CD1c-positive myeloid dendritic cell (primary cell): ENCODE results near the gene MC2R.

ENCODE experiments used
- DNase-seq: peaks from one replicate; pipeline ENCODE4 v3.0.0-alpha.2; 2016; ENCODE audit errors: extremely low spot score

Gene MC2R

DNA sequence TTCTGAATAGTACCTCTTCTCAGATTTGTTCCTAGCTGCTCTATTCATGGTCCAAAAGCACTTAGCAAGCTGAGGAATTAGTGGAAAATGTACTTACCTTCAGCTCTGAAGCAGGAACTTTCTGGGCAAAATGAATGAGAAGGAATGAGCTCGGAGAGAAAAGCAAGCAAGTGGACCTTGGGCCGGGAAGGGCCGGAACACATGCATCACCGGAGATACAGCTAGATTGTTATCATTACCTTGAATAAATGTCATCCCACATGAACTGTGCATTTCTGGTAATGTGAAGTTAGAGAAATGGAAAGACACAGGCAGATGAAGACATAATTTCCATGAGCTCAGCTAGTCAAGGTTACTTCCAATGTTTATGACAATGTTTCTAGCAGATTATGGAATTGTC, at the start of gene MC2R:
Gene MC2R, minus strand, starts transcription at position 146 of the 400 bp plus-strand sequence. CDS start 30,018 bp downstream, outside the sequence.
- no peak for DNase-seq

DNA sequence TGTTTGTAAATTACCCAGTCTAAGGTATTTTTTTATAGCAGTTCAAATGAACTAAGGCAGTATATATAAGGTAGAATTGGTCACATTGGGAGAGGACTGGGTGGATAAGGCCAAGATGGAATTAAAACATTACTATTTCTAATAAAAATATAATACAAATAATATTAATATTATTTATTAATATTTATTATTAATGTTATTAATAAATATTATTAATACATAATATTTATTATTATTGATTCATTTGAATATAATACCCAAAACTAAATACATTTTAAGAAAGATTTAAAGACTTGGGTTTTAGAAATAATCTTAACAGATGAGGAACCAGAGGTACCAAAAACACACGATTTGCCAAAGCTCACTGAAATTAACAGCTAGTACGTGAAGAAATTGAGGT, 30.5 kb upstream of the MC2R start:
- DNase-seq: no peak

DNA sequence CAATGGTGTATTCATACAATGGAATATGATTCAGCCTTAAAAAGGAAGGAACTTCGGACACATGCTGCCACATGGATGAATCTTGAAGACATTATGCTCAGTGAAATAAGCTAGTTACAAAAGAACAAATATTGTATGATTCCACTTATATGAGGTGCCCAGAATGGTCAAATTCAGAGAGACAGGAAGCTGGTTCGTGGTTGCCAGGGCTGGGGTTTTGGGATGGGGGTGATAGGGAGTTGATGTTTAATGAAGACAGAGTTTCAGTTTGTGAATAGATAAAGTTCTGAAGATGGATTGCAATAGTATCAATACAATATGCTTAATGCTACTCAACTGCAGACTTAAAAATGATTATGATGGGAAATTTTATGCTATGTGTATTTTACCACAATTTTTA, 28.0 kb upstream of the MC2R start:
- no peak for DNase-seq

DNA sequence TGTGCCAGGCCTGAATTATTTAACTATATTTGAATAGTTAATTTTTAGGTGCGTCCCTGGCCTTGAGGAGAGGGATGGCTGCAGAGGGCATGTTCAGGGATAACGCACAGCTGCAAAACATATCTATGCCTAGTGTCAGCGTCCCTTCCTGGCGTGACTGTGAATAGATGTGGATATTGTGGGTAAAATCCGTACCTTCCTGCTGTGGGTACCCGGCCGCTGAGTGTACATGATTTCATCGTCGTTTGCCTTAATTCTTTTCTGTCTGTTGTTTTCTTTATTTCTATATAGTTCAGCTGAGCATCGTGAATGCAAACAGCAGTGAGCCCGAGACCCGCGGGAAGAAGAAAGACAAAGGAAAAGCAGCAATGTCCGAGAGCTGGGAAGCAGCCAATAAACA, 25.0 kb upstream of the MC2R start:
- DNase-seq: no peak

DNA sequence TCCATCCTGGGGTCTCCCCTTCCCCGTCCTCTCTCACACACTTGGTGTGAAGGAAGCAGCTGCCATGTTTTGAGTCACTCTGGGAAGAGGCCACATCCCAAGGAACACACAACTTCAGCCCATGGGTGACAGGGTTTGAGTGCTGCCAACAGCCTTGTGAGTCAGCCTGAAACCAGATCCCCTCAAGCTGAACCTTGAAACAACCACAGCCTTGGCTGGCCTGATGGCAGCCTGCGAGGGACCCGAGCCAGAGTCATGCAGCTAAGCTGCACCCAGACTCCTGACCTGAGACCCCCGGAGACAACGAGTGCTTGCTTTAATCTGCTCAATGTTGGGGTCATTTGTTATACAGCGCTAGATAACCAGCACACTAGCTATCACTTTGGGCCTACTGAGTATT, 19.3 kb upstream of the MC2R start:
- no peak for DNase-seq

DNA sequence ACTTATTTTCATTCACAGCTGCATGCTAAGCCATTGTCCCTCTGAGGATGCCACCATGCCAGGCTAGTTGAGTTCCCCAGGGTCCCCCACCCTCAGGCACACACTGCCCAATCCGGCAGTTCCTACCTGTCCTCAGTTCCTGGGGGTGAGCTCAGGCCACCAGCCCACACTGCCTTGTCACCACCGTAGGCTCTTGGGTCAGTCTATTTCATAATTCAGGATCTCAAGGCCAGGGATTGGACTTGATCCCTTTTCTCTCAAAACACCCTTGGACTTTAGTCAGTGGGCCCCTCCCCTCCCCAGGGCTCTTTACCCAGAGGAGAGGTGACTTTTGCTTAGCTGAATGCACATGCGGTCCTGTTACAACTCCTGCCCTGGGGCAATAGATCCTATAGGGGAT, 18.7 kb upstream of the MC2R start:
- DNase-seq: no peak

DNA sequence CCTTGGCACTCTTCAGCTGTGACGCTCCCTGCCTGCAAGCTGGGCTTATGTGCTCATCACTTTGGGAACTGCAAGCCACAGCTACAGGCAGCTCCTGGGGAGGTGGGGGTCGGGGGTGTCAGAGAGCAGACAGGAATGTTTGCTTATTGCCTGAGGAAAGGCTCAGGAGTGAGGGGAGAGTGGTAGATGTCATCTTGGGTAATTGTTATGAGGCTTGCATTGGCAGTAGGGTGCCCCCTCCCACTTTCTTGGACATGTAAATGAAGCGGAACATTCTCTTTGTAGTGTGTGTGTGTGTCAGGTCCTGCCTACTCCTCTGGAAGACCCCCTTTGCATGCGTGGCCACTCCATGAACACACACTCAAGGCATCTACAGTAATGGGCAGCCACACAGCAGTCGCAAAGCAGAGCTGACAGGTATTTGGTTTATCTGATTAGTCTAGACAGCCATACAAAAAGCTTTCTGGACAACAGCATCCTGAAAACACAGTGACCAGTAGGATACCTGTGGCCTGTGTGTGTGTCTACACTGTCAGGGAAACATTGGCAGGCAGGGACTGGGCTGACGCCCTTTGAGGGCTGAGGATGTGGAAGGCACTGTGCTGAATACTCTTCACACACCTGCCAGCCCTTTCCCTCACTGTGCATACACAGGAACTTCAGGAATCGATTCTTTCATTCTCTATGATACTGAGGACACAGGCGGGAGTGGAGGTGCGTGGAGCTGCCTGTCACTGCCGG, 17.1 kb upstream of the MC2R start:
- no peak for DNase-seq

DNA sequence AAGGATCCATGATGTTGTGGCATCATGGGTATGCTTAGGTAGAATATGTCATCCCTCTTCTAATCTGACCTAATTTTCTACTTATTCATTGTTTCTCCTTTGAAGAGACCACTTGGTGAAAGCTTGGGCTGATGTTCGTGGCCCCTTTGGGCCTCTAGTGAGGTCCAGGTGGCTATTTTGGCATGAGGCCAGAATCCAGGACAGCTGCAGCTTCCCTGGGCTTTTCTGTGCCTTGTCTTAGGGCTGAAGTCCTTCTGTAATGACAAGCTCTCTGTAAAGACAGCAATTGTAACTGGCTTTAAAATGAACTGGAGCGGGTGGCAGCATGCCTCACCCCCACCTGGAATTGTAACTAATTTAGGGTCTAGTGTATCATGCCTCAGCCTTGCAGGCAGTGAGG, 15.6 kb upstream of the MC2R start:
- no peak for DNase-seq

DNA sequence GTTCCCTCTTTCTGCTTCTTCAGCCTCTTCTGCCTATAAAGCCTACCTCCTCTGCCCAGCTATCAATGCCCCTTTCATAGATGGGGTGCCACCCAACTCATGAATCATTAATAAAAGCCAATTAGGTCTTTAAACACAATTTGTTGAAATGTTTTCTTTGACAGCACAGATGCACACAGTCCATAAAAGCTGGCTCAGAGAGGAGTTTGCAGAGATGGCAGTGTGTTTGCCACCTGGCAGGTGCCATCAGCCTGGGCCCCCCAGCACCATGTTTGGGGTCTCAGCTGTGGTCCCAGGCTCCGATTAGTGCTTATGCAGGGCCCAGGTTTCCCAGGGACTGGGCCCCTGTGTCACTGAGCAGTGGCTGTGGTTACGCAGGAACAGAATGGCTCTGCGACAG, 7.9 kb upstream of the MC2R start:
- DNase-seq: no peak

DNA sequence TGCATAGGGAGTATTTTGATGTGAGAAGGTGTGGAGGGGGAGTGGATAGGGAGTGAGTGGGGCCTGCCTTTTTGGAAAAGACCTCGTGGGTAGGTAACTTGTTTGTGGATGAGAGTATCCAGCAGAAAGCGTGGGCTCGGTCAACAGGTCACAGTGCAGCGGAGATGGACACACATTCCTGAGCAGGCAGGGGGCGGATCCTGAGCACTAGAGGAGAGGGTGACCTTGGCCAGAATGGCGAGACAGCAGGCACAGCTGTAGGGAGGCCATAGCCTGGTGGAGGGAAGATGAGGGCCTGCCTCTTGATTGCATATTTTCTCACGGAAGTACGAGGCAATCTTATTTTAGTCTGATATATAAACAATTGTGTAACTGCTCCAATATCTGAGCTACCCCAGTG, 3.6 kb upstream of the MC2R start:
- DNase-seq: no peak

DNA sequence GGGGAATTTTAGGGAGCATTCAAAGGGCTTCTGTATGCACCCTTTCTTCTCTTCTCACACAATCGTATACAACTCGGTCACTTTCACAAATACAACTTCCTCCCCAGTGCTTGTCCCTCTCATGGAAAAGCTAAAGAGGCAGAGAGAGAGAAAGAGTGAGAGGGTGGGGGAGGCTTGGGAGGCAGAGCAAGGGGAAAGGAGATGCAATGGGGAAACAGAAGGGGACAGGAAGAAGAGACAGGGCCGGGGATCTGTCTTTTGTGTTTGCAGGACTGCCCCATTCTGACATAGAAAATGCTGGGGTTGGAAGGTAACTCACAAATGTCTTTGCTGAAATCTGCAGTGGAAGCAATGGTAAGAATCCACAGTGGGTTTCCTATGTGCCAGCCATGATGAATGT, 2.1 kb upstream of the MC2R start:
- no peak for DNase-seq

DNA sequence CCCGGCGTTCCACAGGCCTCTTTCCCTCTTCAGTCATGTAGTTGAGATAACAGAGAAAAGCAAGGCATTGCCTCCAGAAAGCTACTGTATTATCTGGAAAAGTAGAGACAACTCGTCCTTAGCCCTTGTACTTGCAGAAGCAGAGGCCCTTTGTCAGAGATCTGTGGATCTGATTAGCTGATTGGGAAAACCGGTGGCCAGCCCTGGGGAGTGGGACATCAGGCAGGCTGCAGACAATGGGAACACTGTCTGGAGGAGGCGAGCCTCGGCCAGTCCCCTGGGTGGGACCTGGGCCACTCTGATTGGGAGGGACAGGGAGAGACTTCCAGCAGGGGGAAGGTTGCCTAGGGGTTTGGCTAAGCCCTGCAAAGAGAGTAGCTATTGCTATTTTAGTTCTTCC, 1.2 kb upstream of the MC2R start:
- no peak for DNase-seq

DNA sequence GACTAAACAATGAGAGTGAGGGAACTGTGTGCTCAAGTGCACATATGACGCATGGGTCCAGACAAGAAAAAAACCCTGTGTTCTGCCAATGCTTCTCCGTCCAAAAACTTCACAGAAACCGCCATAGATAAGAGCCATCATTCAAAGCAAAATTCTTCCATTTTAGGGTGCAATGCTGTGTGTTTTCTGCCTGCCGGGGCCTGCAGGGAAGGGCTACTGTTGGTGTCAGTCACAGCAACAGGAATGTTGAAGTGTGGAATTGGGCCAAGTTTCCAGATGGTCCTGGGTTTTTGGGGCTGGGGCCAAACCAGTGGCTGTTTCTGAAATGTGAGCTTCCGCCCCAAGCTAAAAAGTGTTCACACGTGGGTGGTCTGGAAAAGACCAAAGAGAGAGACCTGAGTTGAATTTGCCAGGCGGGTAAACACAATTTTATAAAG, 677 bp upstream of the MC2R start:
- DNase-seq: no peak

DNA sequence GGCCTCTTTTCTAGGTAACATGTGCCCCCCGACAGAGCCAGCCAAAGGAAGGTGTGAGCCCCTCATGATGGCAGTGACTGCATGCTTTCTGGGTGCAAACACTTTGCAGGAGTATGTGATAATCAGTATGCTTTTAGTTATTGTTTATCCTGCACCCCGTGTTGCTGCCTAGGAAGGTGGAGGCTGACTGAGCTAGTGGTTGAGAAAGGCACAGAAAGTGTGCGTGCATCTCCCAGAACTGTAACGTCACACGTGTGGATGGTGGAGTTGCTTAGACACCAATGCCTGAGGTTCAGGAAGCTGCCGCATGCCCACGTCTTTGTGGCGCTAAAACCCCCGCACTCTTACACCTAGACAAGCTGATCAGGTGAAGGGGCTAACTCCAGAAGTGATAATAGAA, 580 bp downstream of the MC2R start:
- no peak for DNase-seq

DNA sequence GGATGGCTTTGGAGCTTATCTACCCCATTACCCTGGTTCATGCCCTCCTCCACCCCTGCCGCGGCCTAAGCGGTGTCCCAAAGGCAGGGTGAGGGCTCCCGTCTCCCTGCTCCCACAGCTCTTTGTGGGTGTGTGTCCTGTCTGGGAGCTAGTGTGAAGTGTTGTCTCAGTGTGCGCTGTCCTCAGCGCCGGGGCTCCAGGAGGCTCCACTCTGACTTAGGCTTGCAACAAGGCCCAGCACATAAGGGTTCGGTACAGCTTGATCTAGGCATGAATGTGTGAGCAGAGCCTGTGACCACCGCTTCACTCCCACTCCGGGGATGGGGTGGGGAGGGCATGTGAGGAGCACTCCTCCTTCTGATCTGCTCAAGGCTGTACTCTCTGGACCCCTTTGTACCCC, 1.2 kb downstream of the MC2R start:
- DNase-seq: no peak

DNA sequence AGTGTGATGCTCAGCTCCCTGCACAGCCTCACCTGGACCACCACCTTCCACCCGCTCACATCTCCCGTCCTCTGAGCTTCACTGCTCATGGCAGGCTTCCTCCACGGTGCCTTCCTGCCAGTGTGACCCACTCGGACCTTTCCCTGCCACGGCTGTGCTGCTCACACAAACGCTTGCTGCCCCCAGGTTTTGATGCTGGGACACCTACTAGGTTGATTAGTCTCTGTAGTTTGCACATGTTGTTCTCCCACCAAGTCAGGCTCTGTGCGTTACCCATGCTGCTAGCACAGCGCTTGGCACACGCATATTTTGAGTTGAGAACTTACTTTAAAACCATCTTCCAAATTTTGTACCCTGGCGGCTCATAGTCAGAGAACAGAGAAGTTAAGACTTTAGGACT, 2.1 kb downstream of the MC2R start:
- DNase-seq: no peak

DNA sequence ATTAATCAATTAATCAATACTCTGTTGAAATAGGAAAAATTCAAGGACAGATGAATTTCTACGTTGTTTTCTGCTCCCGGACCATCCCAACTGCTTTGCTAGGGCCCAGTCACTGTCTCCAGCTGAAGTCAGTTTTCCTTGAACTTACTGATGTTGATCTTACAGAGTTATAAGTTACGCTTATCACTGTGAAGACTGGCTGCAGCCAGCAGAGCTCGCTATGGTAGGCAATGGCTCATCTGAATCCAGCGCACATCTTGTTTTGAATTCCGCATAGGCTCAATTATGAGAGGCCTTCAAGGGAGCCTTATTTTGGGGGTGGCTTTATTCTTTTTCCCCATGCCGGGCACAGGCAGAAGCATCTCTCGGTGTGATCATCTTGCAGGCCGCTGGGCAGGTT, 2.7 kb downstream of the MC2R start:
- DNase-seq: no peak

DNA sequence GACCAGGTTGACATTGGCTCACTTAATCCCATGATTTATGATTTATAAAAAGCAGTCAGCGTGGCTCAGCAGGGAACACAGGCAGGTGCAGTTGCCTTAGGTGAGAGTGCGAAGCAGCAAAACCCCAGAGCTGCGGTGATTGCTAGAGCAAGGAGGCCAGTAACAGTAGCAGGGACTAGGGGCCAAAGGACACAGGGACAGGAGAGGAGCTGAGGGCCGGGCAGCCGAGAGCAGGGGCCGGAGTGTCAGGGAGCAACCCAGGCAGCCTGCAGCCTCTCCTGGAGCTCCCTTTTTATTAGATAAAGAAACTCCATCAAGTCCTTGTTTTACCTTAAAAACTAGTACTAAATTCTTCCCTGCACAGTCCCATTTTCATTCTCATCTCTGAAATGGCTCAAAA, 4.3 kb downstream of the MC2R start:
- DNase-seq: no peak

DNA sequence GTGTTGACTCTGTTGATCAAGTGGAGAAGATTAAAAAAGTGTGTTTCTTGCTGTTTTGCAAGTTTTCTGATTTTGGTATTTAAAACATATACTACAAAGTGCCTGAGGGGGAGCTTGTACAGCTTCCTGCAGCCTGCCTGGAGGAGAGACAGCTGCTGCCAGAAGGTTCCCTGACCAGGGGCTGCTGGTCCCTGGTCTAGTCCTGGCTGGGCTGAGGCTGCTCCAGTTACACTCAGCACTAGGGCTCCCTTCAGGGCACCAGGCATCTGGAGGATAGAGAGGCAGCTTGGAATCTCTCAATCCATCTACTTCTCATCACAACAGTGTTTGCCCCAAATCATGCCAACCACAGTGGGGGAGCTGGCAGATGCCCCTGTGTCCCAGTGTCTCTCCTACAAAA, 4.8 kb downstream of the MC2R start:
- DNase-seq: no peak

DNA sequence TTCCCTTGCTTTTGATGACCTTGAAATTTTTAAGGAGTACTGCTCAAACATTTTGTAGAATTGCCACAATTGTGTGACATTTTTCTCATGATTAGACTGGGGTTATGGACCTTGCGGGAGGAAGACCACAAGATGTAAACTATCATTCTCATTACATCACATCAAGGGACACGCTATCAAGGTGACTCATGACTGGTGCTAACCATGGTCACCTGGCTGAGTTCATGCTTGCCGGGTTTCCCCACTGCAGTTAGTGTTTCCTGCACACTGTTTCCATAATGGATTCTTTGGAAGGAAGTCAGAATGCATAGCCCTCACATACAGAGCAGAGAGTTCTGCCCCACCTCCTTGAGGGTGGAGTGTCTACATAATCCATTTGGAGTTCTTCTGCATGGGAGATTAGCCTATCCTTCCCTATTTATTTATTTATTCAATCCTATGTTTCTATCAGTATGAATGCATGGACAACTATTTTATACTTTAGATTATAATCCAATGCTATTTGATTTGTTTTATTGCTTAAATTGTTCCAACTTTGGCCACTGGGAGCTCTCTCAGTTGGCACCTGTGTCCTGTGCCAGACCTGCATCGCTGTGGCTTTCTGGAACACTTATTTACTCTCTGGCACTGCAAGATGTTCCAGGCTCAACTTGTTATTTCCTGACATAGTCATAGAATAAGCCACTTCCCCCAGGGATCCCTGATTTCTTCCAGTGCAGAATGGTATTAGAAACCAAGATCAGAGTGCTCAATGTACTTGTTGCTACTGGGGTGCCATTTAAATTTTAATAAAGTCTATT, 6.0 kb downstream of the MC2R start:
- no peak for DNase-seq

DNA sequence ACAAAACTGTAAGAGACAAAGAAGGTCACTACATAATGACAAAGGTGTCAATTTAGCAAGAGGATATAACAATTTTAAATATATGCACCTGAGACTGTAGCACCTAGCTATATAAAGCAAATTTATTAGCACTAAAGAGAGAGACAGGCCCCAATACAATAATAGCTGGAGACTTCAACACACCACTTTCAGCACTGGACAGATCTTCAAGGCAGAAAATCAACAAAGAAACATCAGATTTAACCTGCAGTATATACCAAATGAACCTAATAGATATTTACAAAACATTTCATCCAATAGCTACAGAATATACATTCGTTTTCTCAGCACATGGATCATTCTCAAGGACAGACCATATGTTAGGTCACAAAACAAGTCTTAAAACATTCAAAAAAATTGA, 14.7 kb downstream of the MC2R start:
- DNase-seq: no peak

DNA sequence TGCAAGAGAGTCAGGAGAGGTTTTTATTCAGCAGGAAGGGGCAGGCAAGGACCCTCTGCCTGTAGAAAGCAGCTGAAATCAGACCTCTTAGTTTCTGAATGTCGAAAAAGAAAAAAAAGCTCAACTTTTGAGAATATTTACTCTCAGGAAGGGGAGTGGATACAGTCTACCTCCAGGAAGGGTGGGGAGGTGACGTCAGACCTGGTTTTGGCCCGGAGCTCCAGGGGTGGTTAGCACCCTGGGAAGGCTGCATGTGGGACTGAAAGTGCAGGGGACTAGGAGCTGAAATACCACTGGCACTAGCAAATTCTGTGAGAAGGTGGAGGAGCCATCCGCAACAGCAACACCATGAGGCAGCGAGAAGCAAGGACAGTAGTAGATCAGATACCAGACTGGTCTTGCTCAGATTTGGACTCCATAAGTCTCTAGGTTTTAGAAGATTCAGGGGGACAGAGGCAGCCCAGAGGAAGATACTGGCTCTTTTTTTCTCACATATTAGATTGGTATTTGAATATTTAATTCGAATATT, 19.8 kb downstream of the MC2R start:
- DNase-seq: no peak

DNA sequence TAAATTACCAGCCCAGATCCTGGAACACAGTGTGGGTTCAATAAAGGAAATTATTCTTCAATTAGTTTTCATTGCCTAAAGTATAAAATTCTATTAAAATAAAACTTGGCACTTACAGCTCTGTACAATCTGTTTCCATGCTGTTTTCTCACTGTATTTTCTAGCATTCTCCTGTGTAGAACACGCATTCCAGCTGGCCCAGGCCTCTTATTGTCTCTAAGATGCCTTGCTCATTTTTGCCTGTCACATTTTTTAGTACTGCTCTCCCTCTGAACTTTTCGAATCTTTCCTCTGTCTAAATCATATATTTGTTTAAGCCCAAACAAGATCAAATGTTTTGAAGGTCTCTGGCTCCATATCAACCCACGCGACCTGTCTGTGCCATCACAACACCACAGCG, 20.8 kb downstream of the MC2R start:
- DNase-seq: no peak
